Stimulated activated naive CD4-positive, alpha-beta T cell (primary cell): Measurements from ENCODE around the gene SHANK1.

ENCODE experiments used
- DNase-seq, 6 experiments: peaks; one replicate each; lab custom pipeline; 2025; lab: John Stamatoyannopoulos, UW

The SHANK1 gene

GRCh38 chr19:50686310-50687032, 33.1 kb downstream of the SHANK1 start:
- DNase-seq, result no peak

GRCh38 chr19:50679177-50680125, 40.2 kb downstream of the SHANK1 start:
- peak; percentile 47 to 70 (median 60) for DNase-seq

GRCh38 chr19:50678323-50678722, 41.3 kb downstream of the SHANK1 start:
- DNase-seq, result no peak

- no peak for DNase-seq
Observed at GRCh38 chr19:50677636-50678035, 42.0 kb downstream of the SHANK1 start.

- no peak for DNase-seq
Observed at GRCh38 chr19:50676625-50677197, 42.9 kb downstream of the SHANK1 start.

GRCh38 chr19:50673118-50673517, 46.5 kb downstream of the SHANK1 start:
- no peak for DNase-seq

- DNase-seq, result no peak
Observed at GRCh38 chr19:50670102-50670380, 49.6 kb downstream of the SHANK1 start.

- peak in 4 of 6 experiments; percentile 7 to 22 (median 16) for DNase-seq
Observed at GRCh38 chr19:50669302-50670101, 50.1 kb downstream of the SHANK1 start.

- no peak for DNase-seq
Observed at GRCh38 chr19:50668879-50669278, 50.7 kb downstream of the SHANK1 start.

GRCh38 chr19:50668416-50668815, 51.2 kb downstream of the SHANK1 start:
- no peak for DNase-seq

- DNase-seq, result no peak
Observed at GRCh38 chr19:50667759-50668231, 51.8 kb downstream of the SHANK1 start.

- DNase-seq, result no peak
Observed at GRCh38 chr19:50667177-50667758, 52.3 kb downstream of the SHANK1 start.

GRCh38 chr19:50666346-50667176, 53.0 kb downstream of the SHANK1 start:
- DNase-seq, result no peak

GRCh38 chr19:50664204-50664603, 55.4 kb downstream of the SHANK1 start:
- no peak for DNase-seq

GRCh38 chr19:50663482-50663790, 56.2 kb downstream of the SHANK1 start:
- DNase-seq, result no peak

GRCh38 chr19:50662651-50663481, 56.7 kb downstream of the SHANK1 start:
- DNase-seq, result no peak

- no peak for DNase-seq
Observed at GRCh38 chr19:50661766-50662650, 57.6 kb downstream of the SHANK1 start.

GRCh38 chr19:50661023-50661422, 58.6 kb downstream of the SHANK1 start:
- DNase-seq, result no peak

GRCh38 chr19:50660088-50660366, 59.6 kb downstream of the SHANK1 start:
- no peak for DNase-seq
